ENCODE measurements around the gene RASAL2.
"Not testable (repeated sequence)": the region's sequence is repeated elsewhere in the genome, so short reads cannot be mapped to it uniquely, and the experiment has no call there.

RASAL2 gene

GRCh38 chr1:178168536-178168935 is 74.6 kb downstream of the RASAL2 start:
- no peak for DNase-seq

GRCh38 chr1:178169649-178170048 is 75.7 kb downstream of the RASAL2 start:
- no peak for DNase-seq

GRCh38 chr1:178172939-178173338 is 79.0 kb downstream of the RASAL2 start:
- DNase-seq, result no peak

GRCh38 chr1:178174539-178174938 is 80.6 kb downstream of the RASAL2 start:
- no peak for DNase-seq

- no peak for DNase-seq
Measured at GRCh38 chr1:178180405-178180804, 86.5 kb downstream of the RASAL2 start.

GRCh38 chr1:178183796-178184195 is 89.9 kb downstream of the RASAL2 start:
- DNase-seq, result no peak

- no peak for DNase-seq
Measured at GRCh38 chr1:178188306-178188705, 94.4 kb downstream of the RASAL2 start.

- no peak for DNase-seq
Measured at GRCh38 chr1:178189814-178190213, 95.9 kb downstream of the RASAL2 start.

- no peak for DNase-seq
Measured at GRCh38 chr1:178190881-178191280, 97.0 kb downstream of the RASAL2 start.

GRCh38 chr1:178192686-178193085 is 98.8 kb downstream of the RASAL2 start:
- no peak for DNase-seq

GRCh38 chr1:178196631-178197030 is 102.7 kb downstream of the RASAL2 start:
- DNase-seq, result no peak

- DNase-seq, result not testable (repeated sequence)
Measured at GRCh38 chr1:178202095-178202494, 108.2 kb downstream of the RASAL2 start.

GRCh38 chr1:178202546-178202945 is 108.6 kb downstream of the RASAL2 start:
- not testable (repeated sequence) for DNase-seq

- DNase-seq, result not testable (repeated sequence)
Measured at GRCh38 chr1:178208269-178208856, 114.5 kb downstream of the RASAL2 start.

- DNase-seq, result no peak
Measured at GRCh38 chr1:178209935-178210334, 116.0 kb downstream of the RASAL2 start.

GRCh38 chr1:178218550-178218949 is 124.6 kb downstream of the RASAL2 start:
- no peak for DNase-seq

- no peak for DNase-seq
Measured at GRCh38 chr1:178220094-178220493, 126.2 kb downstream of the RASAL2 start.

GRCh38 chr1:178223289-178223688 is 129.4 kb downstream of the RASAL2 start:
- no peak for DNase-seq

- DNase-seq, result no peak
Measured at GRCh38 chr1:178224358-178224757, 130.5 kb downstream of the RASAL2 start.

GRCh38 chr1:178230881-178231409 is 137.0 kb downstream of the RASAL2 start:
- no peak for DNase-seq

GRCh38 chr1:178232108-178232507 is 138.2 kb downstream of the RASAL2 start:
- no peak for DNase-seq

- no peak for DNase-seq
Measured at GRCh38 chr1:178232949-178233348, 139.0 kb downstream of the RASAL2 start.

GRCh38 chr1:178237121-178237520 is 143.2 kb downstream of the RASAL2 start:
- no peak for DNase-seq

GRCh38 chr1:178238722-178239510 is 145.0 kb downstream of the RASAL2 start:
- DNase-seq, result no peak

All from activated naive CD4-positive, alpha-beta T cell treated with anti-CD3 and anti-CD28 coated beads, Interleukin-2, amount 50 U/mL, for 16 hours (primary cell).